ENCODE measurements around the gene ZNF763.
"Not testable (repeated sequence)": the region's sequence is repeated elsewhere in the genome, so short reads cannot be mapped to it uniquely, and the experiment has no call there.

The ZNF763 gene

GRCh38 chr19:11973019-11973810 is 8.4 kb downstream of the ZNF763 start:
- DNase-seq = no peak

GRCh38 chr19:11978492-11979100 is 13.8 kb downstream of the ZNF763 start:
- DNase-seq = no peak

- DNase-seq = no peak
Observed at GRCh38 chr19:11979527-11979926, 14.7 kb downstream of the ZNF763 start.

- DNase-seq = no peak
Observed at GRCh38 chr19:11982526-11982925, 17.7 kb downstream of the ZNF763 start.

GRCh38 chr19:11984986-11985385 is 20.1 kb downstream of the ZNF763 start:
- no peak for DNase-seq

GRCh38 chr19:11986754-11987153 is 21.9 kb downstream of the ZNF763 start:
- no peak for DNase-seq

- peak; percentile 95 for DNase-seq
Observed at GRCh38 chr19:11987405-11988281, 22.8 kb downstream of the ZNF763 start.

GRCh38 chr19:11989112-11989456 is 24.2 kb downstream of the ZNF763 start:
- DNase-seq = no peak

GRCh38 chr19:11991921-11992320 is 27.1 kb downstream of the ZNF763 start:
- DNase-seq = not testable (repeated sequence)

- DNase-seq = no peak
Observed at GRCh38 chr19:11995174-11995573, 30.3 kb downstream of the ZNF763 start.

GRCh38 chr19:12000152-12000981 is 35.5 kb downstream of the ZNF763 start:
- DNase-seq = no peak

- DNase-seq = no peak
Observed at GRCh38 chr19:12015015-12015752, 50.3 kb downstream of the ZNF763 start.

- no peak for DNase-seq
Observed at GRCh38 chr19:12015753-12016116, 50.9 kb downstream of the ZNF763 start.

Data from left hindlimb (tissue), 1 donor.